ENCODE data around the gene VAV2. TPM values are rescaled to one million over a fixed set of nuclear protein-coding genes. Genes with fewer than 3 reads are reported as not detected.

VAV2 gene
- total RNA-seq, 1 donor from 2014 or later = 24.4 TPM

GRCh38 chr9:133910855-133911514, 81.1 kb downstream of the VAV2 start:
- no peaks in the 10 kb centered on the region for H3K36me3 Mint-ChIP-seq (ENCODE audit: unreplicated experiment)
- H3K4me1 Mint-ChIP-seq (ENCODE audit: unreplicated experiment) = peaks cover 19% of the 10 kb centered on the region
- no peak overlapping the region for H3K27ac Mint-ChIP-seq (ENCODE audit: unreplicated experiment)
- DNase-seq (ENCODE audit: extremely low spot score, unreplicated experiment) = no peak
- no peaks in the 10 kb centered on the region for H3K9me3 Mint-ChIP-seq (ENCODE audit: unreplicated experiment)
- no peaks in the 10 kb centered on the region for H3K27me3 Mint-ChIP-seq (ENCODE audit: unreplicated experiment)
- TF ChIP-seq CTCF (IDR thresholded peaks at IDR 0.05) = no peak
- no peak overlapping the region for H3K4me3 Mint-ChIP-seq (ENCODE audit: unreplicated experiment)

DNA sequence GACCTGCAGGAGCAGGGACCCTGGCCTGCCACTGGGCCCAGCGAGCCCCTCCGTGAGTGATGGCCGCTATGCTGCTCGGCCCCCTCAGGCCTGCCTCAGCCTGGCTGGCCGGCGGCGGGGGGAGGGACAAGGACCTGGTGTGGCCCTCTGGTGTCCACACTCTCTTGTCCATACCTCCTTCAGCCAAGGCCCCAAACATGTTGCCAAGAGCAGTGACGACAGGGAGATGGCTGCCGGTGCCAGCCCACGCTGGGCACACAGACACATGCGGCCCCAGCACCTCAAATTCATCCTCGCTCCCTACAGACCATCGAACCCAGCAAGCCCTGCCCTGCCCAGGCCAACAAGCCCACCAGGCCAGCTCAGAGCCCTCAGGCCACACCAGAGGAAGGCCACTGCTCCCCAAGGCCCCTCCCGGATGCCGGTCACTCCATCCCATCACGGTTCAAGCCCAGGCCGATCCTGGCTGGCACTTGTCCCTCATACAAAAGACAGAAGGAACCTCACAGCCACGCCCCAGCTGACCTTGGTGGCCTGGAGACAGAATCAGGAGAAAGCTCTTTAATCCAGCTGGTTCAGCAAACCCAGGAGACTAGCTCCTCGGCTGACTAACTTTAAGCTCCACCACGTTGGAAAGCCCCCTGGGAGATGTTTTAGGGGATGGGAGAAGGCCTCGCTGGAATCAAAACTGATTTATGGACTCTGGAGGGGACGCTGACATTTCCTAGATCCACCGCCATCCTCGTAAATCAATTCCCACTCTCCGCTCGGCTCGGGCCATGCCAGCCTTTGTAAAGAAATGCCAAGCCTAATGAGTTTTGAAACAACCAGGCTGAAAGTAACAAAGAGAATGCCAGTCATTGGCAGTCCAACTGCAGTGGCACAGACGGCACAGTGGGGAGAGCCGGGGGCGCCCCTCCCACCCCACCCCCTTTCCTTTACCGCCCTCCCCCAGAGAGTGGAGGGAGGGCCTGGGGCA, 84.9 kb downstream of the VAV2 start:
- no peak for DNase-seq (ENCODE audit: extremely low spot score, unreplicated experiment)
- Mint-ChIP-seq H3K36me3 (ENCODE audit: unreplicated experiment) (no peaks in the 10 kb centered on the region), H3K4me1 (ENCODE audit: unreplicated experiment) (peaks cover 4% of the 10 kb centered on the region), H3K9me3 (ENCODE audit: unreplicated experiment) (no peaks in the 10 kb centered on the region), H3K4me3 (ENCODE audit: unreplicated experiment) (no peak overlapping the region), H3K27me3 (ENCODE audit: unreplicated experiment) (no peaks in the 10 kb centered on the region), H3K27ac (ENCODE audit: unreplicated experiment) (no peak overlapping the region)
- TF ChIP-seq CTCF (IDR thresholded peaks at IDR 0.05) = no peak

DNA sequence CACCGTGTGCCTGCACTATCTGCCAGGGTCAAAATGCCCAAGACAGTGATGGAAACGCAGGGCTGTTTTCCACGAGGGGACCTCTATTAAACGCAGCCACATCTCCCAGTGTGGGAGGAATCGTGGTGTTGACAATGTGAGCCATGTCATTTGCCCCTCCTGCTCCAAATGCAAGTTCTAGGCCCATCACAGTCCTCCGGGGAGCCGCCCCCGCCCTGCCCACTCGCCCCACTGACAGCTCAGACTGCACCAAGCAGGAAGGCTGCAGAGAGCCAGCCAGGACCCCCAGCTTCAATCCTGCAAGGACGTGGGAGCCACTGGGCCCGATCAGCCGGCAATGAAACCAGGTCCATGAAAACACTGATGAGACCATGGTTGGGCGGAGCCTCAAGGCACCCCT, 85.9 kb downstream of the VAV2 start:
- no peak for TF ChIP-seq CTCF (IDR thresholded peaks at IDR 0.05)
- no peak overlapping the region for H3K4me3 Mint-ChIP-seq (ENCODE audit: unreplicated experiment)
- no peaks in the 10 kb centered on the region for H3K36me3 Mint-ChIP-seq (ENCODE audit: unreplicated experiment)

GRCh38 chr9:133905493-133905892, 86.6 kb downstream of the VAV2 start:
- no peaks in the 10 kb centered on the region for H3K27me3 Mint-ChIP-seq (ENCODE audit: unreplicated experiment)
- no peak overlapping the region for H3K27ac Mint-ChIP-seq (ENCODE audit: unreplicated experiment)
- H3K4me3 Mint-ChIP-seq (ENCODE audit: unreplicated experiment) = no peak overlapping the region
- no peak for DNase-seq (ENCODE audit: extremely low spot score, unreplicated experiment)
- no peak for TF ChIP-seq CTCF (IDR thresholded peaks at IDR 0.05)
- no peaks in the 10 kb centered on the region for H3K9me3 Mint-ChIP-seq (ENCODE audit: unreplicated experiment)
- H3K36me3 Mint-ChIP-seq (ENCODE audit: unreplicated experiment) = no peaks in the 10 kb centered on the region
- no peaks in the 10 kb centered on the region for H3K4me1 Mint-ChIP-seq (ENCODE audit: unreplicated experiment)

More for the DNA sequence above, 85.9 kb downstream of the VAV2 start:
- Mint-ChIP-seq H3K4me1 (ENCODE audit: unreplicated experiment) (peaks cover 4% of the 10 kb centered on the region), H3K9me3 (ENCODE audit: unreplicated experiment) (no peaks in the 10 kb centered on the region), H3K27me3 (ENCODE audit: unreplicated experiment) (no peaks in the 10 kb centered on the region), H3K27ac (ENCODE audit: unreplicated experiment) (no peak overlapping the region)
- no peak for DNase-seq (ENCODE audit: extremely low spot score, unreplicated experiment)
